GM21723 (cell line): ENCODE measurements around the gene ASCL2.

Experiments used
- ATAC-seq: cut with Tn5 transposase; IDR thresholded peaks from one replicate; pipeline ENCODE4 v1.9.1; 2021; ENCODE audit warnings: mild to moderate bottlenecking, moderate library complexity; ENCODE audit not compliant: unreplicated experiment

Gene ASCL2

GRCh38 chr11:2270322-2271076 lies at the start of gene ASCL2:
TSS of gene ASCL2 (minus strand) at chr11:2270588. CDS start at chr11:2270332, 256 bp downstream.
- no peak for ATAC-seq

- no peak for ATAC-seq
Observed at GRCh38 chr11:2319791-2320472, 49.5 kb upstream of the ASCL2 start.

- no peak for ATAC-seq
Observed at GRCh38 chr11:2318707-2319106, 48.3 kb upstream of the ASCL2 start.

- no peak for ATAC-seq
Observed at GRCh38 chr11:2318123-2318522, 47.7 kb upstream of the ASCL2 start.

GRCh38 chr11:2317354-2318050 lies 47.1 kb upstream of the ASCL2 start:
- no peak for ATAC-seq

- no peak for ATAC-seq
Observed at GRCh38 chr11:2316963-2317244, 46.5 kb upstream of the ASCL2 start.

GRCh38 chr11:2316169-2316962 lies 46.0 kb upstream of the ASCL2 start:
- no peak for ATAC-seq

GRCh38 chr11:2315395-2316168 lies 45.2 kb upstream of the ASCL2 start:
- no peak for ATAC-seq

GRCh38 chr11:2314525-2315394 lies 44.4 kb upstream of the ASCL2 start:
- ATAC-seq = no peak

- no peak for ATAC-seq
Observed at GRCh38 chr11:2314136-2314524, 43.7 kb upstream of the ASCL2 start.

- ATAC-seq = no peak
Observed at GRCh38 chr11:2313051-2313951, 42.9 kb upstream of the ASCL2 start.

GRCh38 chr11:2312232-2313042 lies 42.0 kb upstream of the ASCL2 start:
- ATAC-seq = no peak

GRCh38 chr11:2311353-2312133 lies 41.2 kb upstream of the ASCL2 start:
- no peak for ATAC-seq

- no peak for ATAC-seq
Observed at GRCh38 chr11:2310786-2311352, 40.5 kb upstream of the ASCL2 start.

GRCh38 chr11:2310073-2310785 lies 39.8 kb upstream of the ASCL2 start:
- no peak for ATAC-seq
